ENCODE measurements around the gene NANS. TPM values are rescaled to one million over a fixed set of nuclear protein-coding genes. Genes with fewer than 3 reads are reported as not detected.

Gene NANS
- total RNA-seq, 1 donor from 2014 or later = 61.9 TPM

DNA sequence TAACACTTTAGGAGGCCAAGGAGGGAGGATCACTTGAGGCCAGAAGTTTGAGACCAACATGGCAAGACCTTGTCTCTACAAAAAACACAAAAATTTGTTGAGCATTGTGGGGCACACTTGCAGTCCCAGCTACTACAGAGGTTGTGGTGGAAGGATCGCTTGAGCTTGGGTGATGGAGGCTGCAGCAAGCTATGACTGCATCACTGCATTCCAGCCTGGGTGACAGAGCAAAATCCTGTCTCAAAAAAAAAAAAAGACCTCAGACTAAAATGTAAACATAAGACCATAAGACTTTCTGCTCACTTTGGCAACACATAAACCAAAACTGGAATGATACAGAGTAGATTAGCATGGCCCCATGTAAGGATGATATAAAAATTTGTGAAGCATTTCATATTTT is 24.6 kb upstream of the NANS start:
- Histone ChIP-seq H3K9me3 (no peaks in the 10 kb centered on the region), H3K4me3 (no peak overlapping the region), H3K4me1 (peaks cover 2% of the 10 kb centered on the region), H3K27me3 (ENCODE audit: low read depth) (no peaks in the 10 kb centered on the region), H3K36me3 (no peaks in the 10 kb centered on the region), H3K27ac (no peak overlapping the region)
- TF ChIP-seq, protein P1, sequence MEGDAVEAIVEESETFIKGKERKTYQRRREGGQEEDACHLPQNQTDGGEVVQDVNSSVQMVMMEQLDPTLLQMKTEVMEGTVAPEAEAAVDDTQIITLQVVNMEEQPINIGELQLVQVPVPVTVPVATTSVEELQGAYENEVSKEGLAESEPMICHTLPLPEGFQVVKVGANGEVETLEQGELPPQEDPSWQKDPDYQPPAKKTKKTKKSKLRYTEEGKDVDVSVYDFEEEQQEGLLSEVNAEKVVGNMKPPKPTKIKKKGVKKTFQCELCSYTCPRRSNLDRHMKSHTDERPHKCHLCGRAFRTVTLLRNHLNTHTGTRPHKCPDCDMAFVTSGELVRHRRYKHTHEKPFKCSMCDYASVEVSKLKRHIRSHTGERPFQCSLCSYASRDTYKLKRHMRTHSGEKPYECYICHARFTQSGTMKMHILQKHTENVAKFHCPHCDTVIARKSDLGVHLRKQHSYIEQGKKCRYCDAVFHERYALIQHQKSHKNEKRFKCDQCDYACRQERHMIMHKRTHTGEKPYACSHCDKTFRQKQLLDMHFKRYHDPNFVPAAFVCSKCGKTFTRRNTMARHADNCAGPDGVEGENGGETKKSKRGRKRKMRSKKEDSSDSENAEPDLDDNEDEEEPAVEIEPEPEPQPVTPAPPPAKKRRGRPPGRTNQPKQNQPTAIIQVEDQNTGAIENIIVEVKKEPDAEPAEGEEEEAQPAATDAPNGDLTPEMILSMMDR (IDR thresholded peaks at IDR 0.05) = no peak
- no peak for DNase-seq
- intact Hi-C loops (cut with DNase I) = loop anchor here (10.0 kb wide), 1 partner anchor 107 kb away; the partner anchor contains the start of gene TRMO
- ATAC-seq = no peak

DNA sequence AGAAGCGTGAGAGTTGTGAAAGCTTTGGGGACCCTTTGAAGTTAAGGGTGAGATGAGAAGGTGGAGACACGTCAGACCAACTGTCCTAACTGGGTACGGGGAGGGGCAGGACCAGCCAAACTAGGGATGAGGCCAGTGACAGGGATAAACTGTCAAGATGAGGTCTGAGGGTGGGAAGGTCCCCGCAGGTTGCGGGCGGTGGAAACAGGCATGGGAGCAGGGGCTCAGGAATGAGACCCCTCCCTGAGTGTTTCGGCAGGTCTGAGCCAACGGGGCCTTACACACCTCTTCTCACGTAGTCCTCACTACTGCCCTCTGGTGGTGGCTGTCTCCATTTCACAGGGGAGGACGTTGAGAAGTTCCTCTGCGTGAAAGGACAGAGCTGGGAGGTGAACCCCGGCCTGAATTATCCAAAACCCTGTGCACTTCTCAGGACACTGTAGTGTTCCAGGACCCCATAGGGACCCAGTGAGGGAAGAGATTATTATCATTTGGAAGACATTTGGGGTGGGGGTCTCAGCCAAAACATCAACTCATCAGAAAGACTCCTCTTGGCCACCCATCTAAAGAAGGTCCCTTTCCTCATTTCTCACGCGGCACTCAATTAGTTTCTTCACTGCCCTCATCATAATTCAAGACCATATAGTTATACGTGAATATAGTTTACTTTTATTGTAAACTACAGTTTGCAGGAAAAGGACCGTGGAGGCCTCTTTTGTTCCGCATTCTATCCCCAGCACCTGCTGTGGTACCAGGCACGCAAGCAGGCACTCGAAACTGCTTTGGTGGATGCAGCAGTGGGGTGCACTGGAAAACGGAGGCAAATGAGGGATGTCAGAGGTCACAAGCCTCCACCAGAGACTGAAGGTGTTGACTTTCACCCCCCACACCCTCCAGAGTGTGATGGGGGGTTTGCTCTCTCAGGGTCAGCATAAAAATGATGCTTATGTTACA is 21.7 kb upstream of the NANS start:
- Histone ChIP-seq H3K9me3 (no peaks in the 10 kb centered on the region), H3K36me3 (no peaks in the 10 kb centered on the region), H3K4me1 (peaks cover 13% of the 10 kb centered on the region), H3K27ac (no peak overlapping the region), H3K27me3 (ENCODE audit: low read depth) (no peaks in the 10 kb centered on the region), H3K4me3 (no peak overlapping the region)
- TF ChIP-seq, protein P1 (IDR thresholded peaks at IDR 0.05) = peak; percentile 86
- intact Hi-C loops (cut with DNase I) = loop anchor here (10.0 kb wide), 1 partner anchor 110 kb away; the partner anchor contains the start of gene TRMO
- peak; percentile 90 to 94 for ATAC-seq
- DNase-seq = peak; percentile 84

DNA sequence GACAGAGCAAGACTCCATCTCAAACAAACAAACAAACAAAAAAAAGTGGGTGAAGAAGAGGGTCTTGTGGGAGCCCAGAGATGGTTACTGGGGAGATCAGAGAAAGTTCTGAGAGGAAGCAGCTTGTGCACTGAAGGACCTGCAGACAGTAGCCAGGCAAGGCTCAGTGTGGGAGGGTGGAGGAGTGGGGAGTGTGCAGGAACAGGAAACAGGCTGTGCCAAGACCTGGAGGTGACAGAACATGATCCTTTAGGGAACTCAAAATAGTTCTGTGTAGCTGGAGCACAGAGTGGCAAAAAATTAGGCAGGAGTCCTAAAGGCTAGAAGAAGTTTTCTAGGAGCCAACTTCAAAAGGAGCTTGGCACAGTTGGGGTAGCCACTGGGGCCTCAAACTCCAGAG is 19.2 kb upstream of the NANS start:
- no peaks in the 10 kb centered on the region for H3K9me3 ChIP-seq
- TF ChIP-seq, protein P1 (IDR thresholded peaks at IDR 0.05) = no peak
- peak; percentile 68 to 81 for ATAC-seq
- H3K27ac ChIP-seq = peak overlapping the region; percentile 25
- peaks cover 13% of the 10 kb centered on the region for H3K4me1 ChIP-seq
- H3K36me3 ChIP-seq = no peaks in the 10 kb centered on the region
- no peak overlapping the region for H3K4me3 ChIP-seq
- no peaks in the 10 kb centered on the region for H3K27me3 ChIP-seq (ENCODE audit: low read depth)
- peak; percentile 56 for DNase-seq
- intact Hi-C loops (cut with DNase I) = loop anchor here (10.0 kb wide), 1 partner anchor 113 kb away; the partner anchor contains the start of gene TRMO

DNA sequence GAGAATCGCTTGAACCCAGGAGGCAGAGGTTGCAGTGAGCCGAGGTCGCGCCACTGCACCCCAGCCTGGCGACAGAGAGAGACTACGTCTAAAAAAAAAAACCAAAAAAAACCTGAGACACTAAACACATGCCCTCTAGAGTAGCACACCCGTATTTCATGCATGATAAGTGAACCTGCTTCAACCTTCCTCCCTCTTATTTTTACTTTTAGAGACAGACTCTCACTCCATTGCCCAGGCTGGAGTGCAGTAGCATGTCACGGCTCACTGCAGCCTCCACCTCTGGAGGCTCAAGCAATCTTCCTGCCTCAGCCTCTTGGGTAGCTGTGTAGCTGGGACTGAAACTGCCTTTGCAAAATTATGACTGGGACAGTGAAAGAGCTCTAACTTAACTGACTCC is 17.6 kb upstream of the NANS start:
- ATAC-seq (no peak), DNase-seq (no peak)
- H3K27me3 ChIP-seq (ENCODE audit: low read depth) = no peaks in the 10 kb centered on the region
- no peaks in the 10 kb centered on the region for H3K36me3 ChIP-seq
- no peak overlapping the region for H3K27ac ChIP-seq
- peaks cover 13% of the 10 kb centered on the region for H3K4me1 ChIP-seq
- intact Hi-C loops (cut with DNase I) = loop anchor here (10.0 kb wide), 1 partner anchor 114 kb away; the partner anchor contains the start of gene TRMO
- no peak overlapping the region for H3K4me3 ChIP-seq
- H3K9me3 ChIP-seq = no peaks in the 10 kb centered on the region
- TF ChIP-seq, protein P1 (IDR thresholded peaks at IDR 0.05) = no peak

DNA sequence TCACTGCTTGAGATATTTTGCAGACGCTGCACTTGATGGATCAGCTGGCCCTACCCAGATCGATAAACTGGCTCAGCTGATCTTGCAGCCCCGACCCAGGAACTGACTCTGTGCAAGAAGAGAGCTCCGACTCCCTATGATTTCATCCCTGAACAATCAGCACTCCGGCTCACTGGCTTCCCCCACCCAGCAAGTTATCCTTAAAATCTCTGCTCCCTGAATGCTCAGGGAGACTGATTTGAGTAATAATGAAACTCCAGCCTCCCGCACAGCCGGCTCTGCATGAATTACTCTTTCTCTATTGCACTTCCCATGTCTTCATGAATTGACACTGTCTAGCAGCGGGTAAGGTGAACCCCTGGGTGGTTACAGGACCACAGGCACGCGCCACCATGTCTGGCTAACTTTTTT is 16.9 kb upstream of the NANS start:
- TF ChIP-seq, protein P1 (IDR thresholded peaks at IDR 0.05) = no peak
- ATAC-seq = no peak
- intact Hi-C loops (cut with DNase I) = loop anchor here (10.0 kb wide), 1 partner anchor 115 kb away; the partner anchor contains the start of gene TRMO
- DNase-seq = no peak
- Histone ChIP-seq H3K27me3 (ENCODE audit: low read depth) (no peaks in the 10 kb centered on the region), H3K4me3 (no peak overlapping the region), H3K9me3 (no peaks in the 10 kb centered on the region), H3K4me1 (peaks cover 13% of the 10 kb centered on the region), H3K36me3 (no peaks in the 10 kb centered on the region), H3K27ac (no peak overlapping the region)
